Iris pigment epithelial cell (primary cell): ENCODE results near the gene GLOD5.
A peak's percentile ranks its signal among the peaks of the same experiment; 100 is the strongest.
"Not testable (repeated sequence)": the region's sequence is repeated elsewhere in the genome, so short reads cannot be mapped to it uniquely, and the experiment has no call there.

Experiments used
- DNase-seq: peaks from one replicate; pipeline ENCODE4 v3.0.0-alpha.2; 2011; ENCODE audit warnings: low read depth

Gene GLOD5

DNA sequence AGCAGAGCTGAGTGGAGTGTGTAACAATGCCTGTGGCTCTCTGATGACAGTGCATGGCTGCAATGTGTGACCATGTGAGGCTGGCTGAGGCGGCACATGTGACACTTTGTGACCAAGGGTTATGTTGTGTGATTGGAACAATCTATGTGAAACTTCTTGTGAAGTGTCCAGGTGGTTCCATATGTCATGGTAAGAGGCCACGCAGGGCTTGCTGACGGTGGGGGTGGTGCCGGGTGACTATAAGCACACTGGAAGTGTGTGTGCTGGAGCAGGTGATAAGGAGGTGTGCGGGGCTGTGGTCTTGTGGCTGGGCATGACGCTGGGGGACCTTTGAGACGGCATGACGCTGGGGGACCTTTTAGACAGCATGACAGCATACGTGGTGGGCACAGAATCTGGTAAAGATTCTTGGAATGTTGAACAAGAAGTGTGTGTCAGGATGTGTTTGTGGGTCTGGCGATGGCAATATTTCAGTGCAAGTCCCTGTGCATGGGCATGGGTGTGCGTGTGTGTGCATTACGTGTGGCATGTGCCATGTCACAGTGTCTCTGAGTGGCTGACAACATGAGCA, 32.9 kb downstream of the GLOD5 start:
- DNase-seq: no peak

DNA sequence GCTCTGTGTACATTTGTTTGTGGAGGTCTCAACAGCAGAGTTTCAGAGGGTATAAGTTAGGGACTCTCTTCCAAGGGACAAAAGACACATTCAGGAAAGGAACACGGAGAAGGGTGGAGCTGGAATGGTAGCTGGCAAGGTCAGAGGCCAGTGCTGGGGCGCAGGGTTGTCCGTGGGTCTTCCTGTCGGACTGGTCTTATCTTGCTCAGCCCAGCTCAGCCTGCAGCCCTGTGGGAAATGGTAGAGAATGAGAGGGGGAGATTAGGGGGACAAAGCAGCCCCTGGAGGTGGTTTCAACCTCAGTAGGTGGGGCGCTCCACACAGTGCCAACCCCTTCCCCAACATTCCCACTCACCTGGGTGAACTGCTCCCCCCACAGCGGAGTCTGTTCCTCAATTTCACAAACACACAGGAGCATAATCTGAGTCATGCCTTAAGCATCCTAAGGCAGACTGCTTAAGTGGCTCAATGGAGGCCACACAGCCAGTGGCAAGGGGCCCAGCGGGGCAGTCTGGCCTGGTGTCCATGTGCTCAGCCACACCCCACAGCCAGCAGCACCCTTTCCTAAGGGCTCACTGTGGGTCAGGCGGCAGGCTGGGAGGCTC, 33.5 kb downstream of the GLOD5 start:
- DNase-seq: peak; percentile 69

DNA sequence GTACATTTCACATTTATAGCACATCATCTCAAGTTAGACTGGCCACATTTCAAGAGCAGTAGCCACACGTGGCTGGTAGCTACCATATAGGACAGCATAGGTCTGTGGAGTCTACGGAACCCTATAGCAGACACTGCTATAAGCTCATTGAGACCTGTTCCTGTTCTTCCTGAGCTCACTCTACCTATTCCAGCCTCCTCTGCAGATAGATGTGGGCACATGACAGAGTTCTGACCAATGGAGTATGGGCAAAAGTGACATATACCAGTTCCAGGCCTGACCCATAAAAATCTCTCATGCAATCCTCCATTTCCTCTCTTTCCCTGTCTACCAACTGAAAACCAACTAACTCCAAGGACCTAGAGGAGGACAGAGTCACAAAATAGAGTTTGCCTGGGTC, 36.8 kb downstream of the GLOD5 start:
- no peak for DNase-seq

DNA sequence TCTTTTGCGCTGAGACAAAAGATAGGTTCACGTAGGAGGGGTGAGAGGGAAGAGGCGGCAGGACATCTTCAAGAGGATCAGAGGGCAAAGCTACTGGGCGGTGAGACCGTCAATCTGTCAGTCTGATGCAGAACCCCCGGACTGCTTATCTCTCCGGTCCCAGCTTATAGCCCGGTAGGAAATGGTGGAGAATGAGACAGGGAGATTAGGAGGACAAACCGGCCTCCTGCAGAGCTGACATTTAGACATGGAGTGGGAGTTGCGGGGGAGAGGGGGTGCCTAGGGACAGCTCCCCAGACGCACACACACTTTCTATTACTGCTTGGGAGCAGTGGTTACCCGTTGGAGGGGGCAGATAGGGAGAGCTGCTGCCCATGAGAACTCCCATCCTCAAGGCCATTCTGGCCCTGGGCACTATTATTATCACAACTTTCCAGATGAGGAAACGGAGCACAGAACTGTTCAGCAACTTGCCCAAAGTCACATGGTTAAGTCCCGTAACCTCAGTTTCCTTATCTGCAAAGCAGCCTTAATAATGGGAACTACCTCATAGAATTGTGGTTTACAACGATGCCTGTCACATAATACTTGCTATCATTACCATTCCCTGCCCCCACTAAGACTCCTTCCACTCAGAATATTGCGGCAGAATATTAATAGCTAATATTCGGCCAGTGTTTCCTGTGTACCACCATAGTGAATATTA, 39.2 kb downstream of the GLOD5 start:
- DNase-seq: no peak

DNA sequence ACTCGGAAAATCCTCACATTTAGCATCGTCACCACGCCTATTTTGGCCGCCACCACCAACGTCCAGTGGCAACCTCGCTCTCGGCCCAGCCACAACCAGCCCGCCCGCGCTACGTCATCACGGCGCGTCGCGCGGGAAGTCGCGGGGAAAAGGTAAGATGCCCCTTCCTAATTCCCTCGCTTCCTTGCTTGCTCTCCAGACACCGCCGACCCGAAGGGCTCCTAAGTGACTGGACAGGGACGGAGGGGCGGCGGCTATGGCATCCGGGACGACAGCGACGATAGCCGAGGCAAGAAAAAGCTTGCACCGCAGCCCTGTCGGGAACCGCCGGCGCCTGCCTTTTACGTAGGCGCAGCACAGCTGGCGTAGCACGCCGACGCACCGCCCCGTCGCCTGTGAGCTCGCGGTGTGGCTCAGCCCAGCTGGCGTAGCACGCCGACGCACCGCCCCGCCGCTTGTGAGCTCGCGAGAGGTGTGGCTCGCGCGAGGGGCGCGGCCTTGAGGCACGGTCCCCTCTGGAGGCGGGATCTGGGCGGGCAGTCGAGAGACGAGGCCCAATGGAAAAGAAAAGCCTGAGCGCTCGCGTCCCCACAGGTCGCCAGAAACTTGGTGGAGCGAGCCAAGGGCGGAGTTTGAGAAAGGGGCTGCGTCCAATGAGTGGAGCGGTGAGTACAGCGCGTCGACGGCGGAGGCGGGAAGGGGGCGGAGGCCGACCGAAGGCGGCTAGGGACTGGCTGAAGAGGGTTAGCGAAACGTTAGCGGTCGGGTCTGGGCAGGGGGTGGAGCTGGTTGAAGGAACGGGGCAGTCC, 39.9 kb downstream of the GLOD5 start, which contains the start of gene HDAC6:
HDAC6 (plus strand) TSS at position 788 of the 809 bp plus-strand sequence. CDS start 626 bp downstream, outside the sequence.
- DNase-seq: peak; percentile 99

DNA sequence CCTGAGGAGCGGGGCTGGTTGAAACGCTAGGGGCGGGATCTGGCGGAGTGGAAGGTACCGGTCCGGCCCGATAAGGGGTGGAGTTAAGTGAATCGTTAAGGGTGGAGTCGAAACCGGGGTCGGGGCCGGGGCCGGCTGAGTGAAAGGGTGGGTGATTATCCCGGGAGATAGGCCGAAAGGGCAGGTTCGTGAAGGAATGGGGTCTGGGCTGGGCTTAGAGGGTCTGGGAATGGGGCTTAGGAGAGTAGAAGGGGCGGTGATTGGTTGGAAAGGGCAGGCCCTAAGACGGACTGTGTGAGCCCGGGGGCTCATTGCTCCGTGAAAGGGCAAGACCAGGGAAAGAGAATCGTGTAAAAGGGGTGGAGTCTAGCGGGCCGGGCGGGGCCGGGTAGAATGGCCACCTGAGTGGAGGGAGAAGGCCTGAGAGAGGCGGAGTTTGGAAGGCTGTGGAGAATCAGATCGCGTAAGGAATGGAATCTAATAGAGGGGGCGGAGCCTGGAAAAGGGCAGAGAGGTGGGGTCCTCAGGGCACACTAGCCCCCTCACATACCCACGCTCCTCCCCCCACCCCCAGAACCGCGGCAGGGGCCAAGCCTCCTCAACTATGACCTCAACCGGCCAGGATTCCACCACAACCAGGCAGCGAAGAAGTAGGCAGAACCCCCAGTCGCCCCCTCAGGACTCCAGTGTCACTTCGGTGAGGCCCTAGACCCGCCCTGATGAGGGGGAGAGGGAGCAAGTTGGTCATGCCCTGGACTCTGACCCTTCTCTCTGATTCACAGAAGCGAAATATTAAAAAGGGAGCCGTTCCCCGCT, 40.8 kb downstream of the GLOD5 start:
- DNase-seq: peak; percentile 83

DNA sequence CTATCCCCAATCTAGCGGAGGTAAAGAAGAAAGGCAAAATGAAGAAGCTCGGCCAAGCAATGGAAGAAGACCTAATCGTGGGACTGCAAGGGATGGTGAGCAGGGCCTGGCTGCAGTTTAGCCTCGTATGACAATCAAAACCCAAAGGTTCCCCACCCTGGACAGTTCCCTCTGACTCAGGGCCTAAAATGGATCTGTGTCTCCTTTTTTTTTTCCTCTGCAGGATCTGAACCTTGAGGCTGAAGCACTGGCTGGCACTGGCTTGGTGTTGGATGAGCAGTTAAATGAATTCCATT, 41.3 kb downstream of the GLOD5 start:
- no peak for DNase-seq

DNA sequence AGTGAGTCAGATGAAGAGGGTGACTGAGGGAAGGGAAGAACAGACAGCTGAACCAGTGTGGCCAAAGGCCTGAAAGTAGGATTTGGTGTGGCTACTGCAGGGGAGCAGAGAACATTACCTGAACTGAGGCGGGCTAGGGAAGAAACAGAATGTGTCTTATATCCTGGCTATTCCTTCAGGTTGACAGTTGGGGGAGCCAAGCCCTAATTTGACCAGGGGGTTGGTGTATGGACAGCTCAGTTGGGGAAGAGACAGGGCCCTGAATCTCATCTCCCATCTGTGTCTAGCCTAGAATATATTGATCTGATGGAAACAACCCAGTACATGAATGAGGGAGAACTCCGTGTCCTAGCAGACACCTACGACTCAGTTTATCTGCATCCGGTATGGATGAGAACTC, 44.5 kb downstream of the GLOD5 start:
- DNase-seq: no peak

DNA sequence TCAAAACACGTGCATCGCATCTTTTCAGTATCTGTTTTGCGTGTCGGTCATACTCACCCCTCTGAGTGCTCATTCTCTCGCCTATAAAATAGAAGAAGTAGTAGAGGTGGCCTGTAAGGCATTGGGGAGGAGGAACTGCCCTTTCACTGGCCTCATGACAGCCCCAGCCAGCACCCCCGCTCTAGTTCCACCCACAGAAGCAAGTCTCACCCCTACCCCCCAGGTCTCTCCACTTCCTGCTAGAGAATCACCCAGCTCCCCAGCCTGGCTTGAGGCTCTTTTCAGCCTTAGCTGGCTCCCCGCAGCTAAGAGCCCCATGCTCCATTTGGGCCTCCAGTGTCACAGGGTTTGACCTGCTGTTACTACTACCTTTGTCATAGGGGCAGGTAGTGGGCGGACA, 52.1 kb downstream of the GLOD5 start:
- no peak for DNase-seq

DNA sequence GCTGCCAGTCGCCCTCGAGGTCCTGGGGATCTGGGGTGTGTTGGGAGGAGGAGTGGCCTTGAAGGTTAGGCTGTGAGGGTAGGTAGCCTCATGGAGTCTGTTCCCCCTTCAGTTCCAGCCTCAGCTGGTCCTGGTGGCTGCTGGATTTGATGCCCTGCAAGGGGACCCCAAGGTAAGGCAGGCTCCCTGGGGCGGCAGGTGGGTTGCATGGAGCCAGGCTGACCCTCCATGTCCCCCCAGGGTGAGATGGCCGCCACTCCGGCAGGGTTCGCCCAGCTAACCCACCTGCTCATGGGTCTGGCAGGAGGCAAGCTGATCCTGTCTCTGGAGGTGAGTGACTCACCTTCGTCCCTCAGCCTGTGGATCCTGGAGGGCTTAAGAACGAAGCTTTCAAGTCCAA, 53.2 kb downstream of the GLOD5 start:
- DNase-seq: no peak

DNA sequence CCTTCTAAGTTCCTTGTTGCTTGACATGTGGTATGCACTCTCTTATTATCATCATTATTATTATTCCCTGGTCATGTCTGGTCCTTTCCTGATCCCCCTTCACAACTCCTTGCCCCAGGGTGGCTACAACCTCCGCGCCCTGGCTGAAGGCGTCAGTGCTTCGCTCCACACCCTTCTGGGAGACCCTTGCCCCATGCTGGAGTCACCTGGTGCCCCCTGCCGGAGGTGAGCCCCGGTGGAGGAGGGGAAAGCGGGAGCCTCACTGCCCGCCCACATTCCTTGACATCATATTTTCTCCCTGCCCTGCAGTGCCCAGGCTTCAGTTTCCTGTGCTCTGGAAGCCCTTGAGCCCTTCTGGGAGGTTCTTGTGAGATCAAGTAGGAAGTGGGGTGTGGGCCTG, 53.7 kb downstream of the GLOD5 start:
- no peak for DNase-seq

DNA sequence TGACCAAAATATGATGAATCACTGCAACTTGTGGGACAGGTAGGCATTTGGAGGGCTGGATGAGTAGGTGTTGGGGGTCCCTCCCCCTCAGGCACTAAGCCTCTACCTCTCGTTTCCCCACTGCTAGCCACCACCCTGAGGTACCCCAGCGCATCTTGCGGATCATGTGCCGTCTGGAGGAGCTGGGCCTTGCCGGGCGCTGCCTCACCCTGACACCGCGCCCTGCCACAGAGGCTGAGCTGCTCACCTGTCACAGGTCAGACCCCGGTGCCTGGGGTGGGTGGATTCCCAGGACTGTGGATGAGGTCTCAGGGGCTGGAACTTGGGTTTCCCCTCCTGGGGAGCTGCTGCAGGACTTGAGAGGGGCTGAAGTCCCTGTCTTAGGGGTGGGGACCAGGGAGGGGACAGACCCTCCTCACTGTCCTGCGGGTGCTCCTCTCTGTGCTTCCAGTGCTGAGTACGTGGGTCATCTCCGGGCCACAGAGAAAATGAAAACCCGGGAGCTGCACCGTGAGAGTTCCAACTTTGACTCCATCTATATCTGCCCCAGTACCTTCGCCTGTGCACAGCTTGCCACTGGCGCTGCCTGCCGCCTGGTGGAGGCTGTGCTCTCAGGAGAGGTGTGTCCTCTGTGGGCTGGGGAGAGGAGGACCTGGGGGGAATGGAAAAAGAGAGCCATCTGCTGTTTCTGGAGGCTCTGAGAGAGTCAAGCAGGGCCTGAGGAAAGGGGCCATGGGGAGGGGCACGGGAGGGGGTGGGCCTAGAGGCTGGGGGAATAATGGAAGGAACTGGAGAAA, 54.7 kb downstream of the GLOD5 start:
- DNase-seq: no peak

DNA sequence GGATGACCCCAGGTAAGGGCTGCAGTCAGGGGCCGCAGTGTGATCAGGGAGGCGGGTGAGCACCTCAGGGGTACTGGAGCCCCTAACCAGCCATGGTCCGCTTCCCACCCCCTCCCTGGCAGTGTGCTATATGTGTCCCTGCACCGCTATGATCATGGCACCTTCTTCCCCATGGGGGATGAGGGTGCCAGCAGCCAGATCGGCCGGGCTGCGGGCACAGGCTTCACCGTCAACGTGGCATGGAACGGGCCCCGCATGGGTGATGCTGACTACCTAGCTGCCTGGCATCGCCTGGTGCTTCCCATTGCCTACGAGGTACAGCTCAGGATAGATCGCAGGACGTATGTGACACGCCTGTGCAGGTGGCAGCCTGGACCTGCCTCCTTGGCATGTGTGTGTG, 56.6 kb downstream of the GLOD5 start:
- DNase-seq: no peak

DNA sequence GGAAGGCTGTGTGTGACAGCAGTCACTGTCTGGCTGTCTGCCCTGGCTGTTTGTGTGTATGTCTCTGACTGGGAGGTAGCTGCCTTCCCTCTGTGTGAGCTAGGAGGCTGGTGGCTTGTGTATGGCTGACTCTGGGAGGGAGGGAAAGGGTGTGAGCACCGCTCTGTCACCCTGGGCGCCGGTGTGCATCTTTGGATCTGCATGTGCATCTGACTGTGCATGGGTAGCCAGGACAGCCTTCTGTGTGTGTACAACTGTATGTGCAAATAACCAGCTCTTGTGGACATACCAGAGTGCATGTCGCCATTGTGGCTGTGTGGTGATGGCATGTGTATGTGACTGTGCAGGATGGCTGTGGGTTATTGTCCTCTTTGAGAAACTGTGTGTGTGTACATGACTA, 57.3 kb downstream of the GLOD5 start:
- no peak for DNase-seq

DNA sequence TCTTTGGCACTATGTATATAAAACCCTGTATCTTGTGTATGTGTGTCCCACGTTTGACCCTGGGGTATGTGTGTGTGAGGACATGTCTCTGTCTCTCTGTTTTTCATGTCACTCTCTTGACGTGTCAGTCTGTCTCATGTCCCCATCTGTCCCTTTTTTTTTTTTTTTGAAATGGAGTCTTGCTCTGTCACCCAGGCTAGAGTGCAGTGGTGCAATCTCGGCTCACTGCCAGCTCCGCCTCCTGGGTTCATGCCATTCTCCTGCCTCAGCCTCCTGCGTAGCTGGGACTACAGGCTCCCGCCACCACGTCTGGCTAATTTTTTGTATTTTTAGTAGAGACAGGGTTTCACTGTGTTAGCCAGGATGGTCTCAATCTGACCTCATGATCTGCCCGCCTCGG, 57.8 kb downstream of the GLOD5 start:
- DNase-seq: not testable (repeated sequence)

DNA sequence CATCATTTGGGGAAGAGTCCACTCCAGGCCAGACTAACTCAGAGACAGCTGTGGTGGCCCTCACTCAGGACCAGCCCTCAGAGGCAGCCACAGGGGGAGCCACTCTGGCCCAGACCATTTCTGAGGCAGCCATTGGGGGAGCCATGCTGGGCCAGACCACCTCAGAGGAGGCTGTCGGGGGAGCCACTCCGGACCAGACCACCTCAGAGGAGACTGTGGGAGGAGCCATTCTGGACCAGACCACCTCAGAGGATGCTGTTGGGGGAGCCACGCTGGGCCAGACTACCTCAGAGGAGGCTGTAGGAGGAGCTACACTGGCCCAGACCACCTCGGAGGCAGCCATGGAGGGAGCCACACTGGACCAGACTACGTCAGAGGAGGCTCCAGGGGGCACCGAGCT, 61.5 kb downstream of the GLOD5 start:
- DNase-seq: no peak
